ENCODE data around the gene LPCAT1.

DNA sequence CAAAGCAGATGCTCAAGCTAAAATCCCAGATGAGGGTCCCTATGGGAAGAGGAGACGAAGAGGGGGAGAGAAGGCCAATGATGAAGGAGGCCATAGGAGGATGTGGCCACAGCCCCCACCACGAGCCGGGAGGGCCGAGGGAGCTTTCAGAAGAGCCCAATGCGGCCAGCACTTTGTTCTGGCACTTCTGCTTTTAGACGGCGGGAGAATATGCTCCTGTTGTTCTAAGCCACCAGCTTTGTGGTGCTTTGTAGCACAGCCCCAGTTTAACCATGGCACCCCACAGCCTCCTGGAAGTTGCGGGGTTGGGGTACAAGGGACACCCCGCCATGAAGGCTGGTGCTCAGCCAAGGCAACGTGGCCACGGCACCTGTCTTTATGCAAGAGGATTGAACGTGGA is 33.4 kb downstream of the LPCAT1 start:
- TF ChIP-seq, protein P1, sequence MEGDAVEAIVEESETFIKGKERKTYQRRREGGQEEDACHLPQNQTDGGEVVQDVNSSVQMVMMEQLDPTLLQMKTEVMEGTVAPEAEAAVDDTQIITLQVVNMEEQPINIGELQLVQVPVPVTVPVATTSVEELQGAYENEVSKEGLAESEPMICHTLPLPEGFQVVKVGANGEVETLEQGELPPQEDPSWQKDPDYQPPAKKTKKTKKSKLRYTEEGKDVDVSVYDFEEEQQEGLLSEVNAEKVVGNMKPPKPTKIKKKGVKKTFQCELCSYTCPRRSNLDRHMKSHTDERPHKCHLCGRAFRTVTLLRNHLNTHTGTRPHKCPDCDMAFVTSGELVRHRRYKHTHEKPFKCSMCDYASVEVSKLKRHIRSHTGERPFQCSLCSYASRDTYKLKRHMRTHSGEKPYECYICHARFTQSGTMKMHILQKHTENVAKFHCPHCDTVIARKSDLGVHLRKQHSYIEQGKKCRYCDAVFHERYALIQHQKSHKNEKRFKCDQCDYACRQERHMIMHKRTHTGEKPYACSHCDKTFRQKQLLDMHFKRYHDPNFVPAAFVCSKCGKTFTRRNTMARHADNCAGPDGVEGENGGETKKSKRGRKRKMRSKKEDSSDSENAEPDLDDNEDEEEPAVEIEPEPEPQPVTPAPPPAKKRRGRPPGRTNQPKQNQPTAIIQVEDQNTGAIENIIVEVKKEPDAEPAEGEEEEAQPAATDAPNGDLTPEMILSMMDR (IDR thresholded peaks at IDR 0.05) = no peak
- TF ChIP-seq POLR2A (IDR thresholded peaks at IDR 0.05) = no peak

All from testis (tissue), 2 donors.